SU-DHL-6 (cell line): ENCODE data around the gene SMARCC2.

Source experiments
- H2AFZ ChIP-seq: fragments of 200-600 bp; sonication (generic); 2 replicates; pipeline ENCODE4 v1.6.1; 2014; ENCODE audit warnings: low read depth, mild to moderate bottlenecking, moderate library complexity, mixed read lengths, antibody characterized with exemption, low read length; ENCODE audit not compliant: severe bottlenecking
- H3F3A ChIP-seq: fragments of 200-600 bp; shearing (Covaris generic); 2 replicates; pipeline ENCODE4 v1.6.0; 2016; ENCODE audit warnings: antibody characterized with exemption, mild to moderate bottlenecking; ENCODE audit not compliant: insufficient read depth
- H3K27ac ChIP-seq: fragments of 200-600 bp; sonication (generic); 2 replicates; pipeline ENCODE4 v1.5.1; 2016; ENCODE audit warnings: low read depth, mild to moderate bottlenecking, low read length, moderate library complexity, mixed read lengths
- H3K27me3 ChIP-seq: fragments of 200-600 bp; sonication (generic), shearing (Covaris generic); 2 replicates; pipeline ENCODE4 v1.6.0; 2014; ENCODE audit warnings: mild to moderate bottlenecking, low read length
- H3K36me3 ChIP-seq: fragments of 200-600 bp; sonication (generic); 2 replicates; pipeline ENCODE4 v1.6.1; 2014; ENCODE audit warnings: mild to moderate bottlenecking, low read length, mixed read lengths
- H3K4me2 ChIP-seq: fragments of 300-600, 200-600 bp; shearing (Covaris generic), sonication (generic); 2 replicates; pipeline ENCODE4 v1.6.0; 2014; ENCODE audit warnings: low read length, low read depth, mild to moderate bottlenecking; ENCODE audit not compliant: poor library complexity, severe bottlenecking
- H3K4me3 ChIP-seq: fragments of 200-600 bp; sonication (generic); 2 replicates; pipeline ENCODE4 v1.5.1; 2014; ENCODE audit warnings: antibody characterized with exemption, low read length, mild to moderate bottlenecking, mixed read lengths; ENCODE audit not compliant: insufficient read depth, poor library complexity, severe bottlenecking
- H3K79me2 ChIP-seq: fragments of 200-600 bp; sonication (generic); 2 replicates; pipeline ENCODE4 v1.6.1; 2014; ENCODE audit warnings: mild to moderate bottlenecking, low read length, moderate library complexity; ENCODE audit not compliant: insufficient read depth
- H3K9ac ChIP-seq: fragments of 200-600 bp; sonication (generic); 2 replicates; pipeline ENCODE4 v1.7.0; 2014; ENCODE audit warnings: mild to moderate bottlenecking, low read length
- H3K9me2 ChIP-seq: fragments of 200-600 bp; sonication (generic); replicated peaks from 2 replicates; pipeline ENCODE4 v1.6.1; 2014; ENCODE audit warnings: low read length; ENCODE audit not compliant: insufficient read depth
- H3K9me3 ChIP-seq: fragments of 200-600 bp; sonication (generic); 2 replicates; pipeline ENCODE4 v1.6.1; 2014; ENCODE audit warnings: low read length, mixed read lengths; ENCODE audit not compliant: insufficient read depth
- H4K20me1 ChIP-seq: fragments of 200-600 bp; sonication (generic); 2 replicates; pipeline ENCODE4 v1.6.1; 2014; ENCODE audit warnings: low read depth, mild to moderate bottlenecking, antibody characterized with exemption, low read length, moderate library complexity, mixed read lengths
- CTCF ChIP-seq: fragments of 200-600 bp; sonication (generic); IDR thresholded peaks from one replicate; pipeline ENCODE4 v1.5.1; 2017; ENCODE audit warnings: antibody characterized with exemption, mild to moderate bottlenecking, low read length, moderate library complexity; ENCODE audit not compliant: insufficient read depth, poor library complexity, severe bottlenecking
- EZH2phosphoT487 ChIP-seq: fragments of 200-600 bp; sonication (generic), shearing (Covaris generic); conservative IDR thresholded peaks from 2 replicates; pipeline ENCODE4 v1.6.1; 2018; ENCODE audit warnings: mild to moderate bottlenecking, antibody characterized with exemption, low read length, moderate library complexity, mixed read lengths

Gene SMARCC2

GRCh38 chr12:56151672-56152131, 37.6 kb downstream of the SMARCC2 start:
- no peaks in the 10 kb centered on the region for H3K36me3 ChIP-seq
- peaks cover 14% of the 10 kb centered on the region; the same call in 1 of the 2 replicates for H3F3A ChIP-seq
- H3K9ac ChIP-seq: peak overlapping the region; percentile 77
- no peaks in the 10 kb centered on the region for H3K27me3 ChIP-seq
- no peaks in the 10 kb centered on the region for H3K9me2 ChIP-seq
- peak overlapping the region; percentile 36 for H2AFZ ChIP-seq
- no peak for TF ChIP-seq EZH2phosphoT487
- peak; percentile 23 for TF ChIP-seq CTCF
- no peaks in the 10 kb centered on the region for H3K9me3 ChIP-seq
- H4K20me1 ChIP-seq: no peaks in the 10 kb centered on the region
- H3K27ac ChIP-seq: peak overlapping the region; percentile 85
- H3K4me3 ChIP-seq: peak overlapping the region; percentile 74
- peak overlapping the region; percentile 80 for H3K4me2 ChIP-seq
- peaks cover 6% of the 10 kb centered on the region; the same call in 1 of the 2 replicates for H3K79me2 ChIP-seq

- Histone ChIP-seq H3K9me3 (no peaks in the 10 kb centered on the region), H3F3A (peaks cover 21% of the 10 kb centered on the region; the same call in 1 of the 2 replicates), H3K9me2 (no peaks in the 10 kb centered on the region), H3K79me2 (peaks cover 6% of the 10 kb centered on the region; the same call in 1 of the 2 replicates), H3K9ac (no peak overlapping the region), H2AFZ (no peak overlapping the region), H3K36me3 (no peaks in the 10 kb centered on the region), H3K4me3 (no peak overlapping the region), H4K20me1 (no peaks in the 10 kb centered on the region), H3K27me3 (no peaks in the 10 kb centered on the region), H3K27ac (no peak overlapping the region), H3K4me2 (peak overlapping the region; percentile 80)
- TF ChIP-seq EZH2phosphoT487 (no peak), CTCF (no peak)
Observed at GRCh38 chr12:56150563-56150962, 38.7 kb downstream of the SMARCC2 start.

- H4K20me1 ChIP-seq: no peaks in the 10 kb centered on the region
- H3K9me2 ChIP-seq: no peaks in the 10 kb centered on the region
- H3K27ac ChIP-seq: no peak overlapping the region
- peaks cover 13% of the 10 kb centered on the region; the same call in 1 of the 2 replicates for H3F3A ChIP-seq
- TF ChIP-seq CTCF (no peak), EZH2phosphoT487 (no peak)
- no peaks in the 10 kb centered on the region for H3K79me2 ChIP-seq
- H3K36me3 ChIP-seq: no peaks in the 10 kb centered on the region
- H3K9ac ChIP-seq: no peak overlapping the region
- H3K4me3 ChIP-seq: no peak overlapping the region
- H3K9me3 ChIP-seq: no peaks in the 10 kb centered on the region
- no peak overlapping the region for H3K4me2 ChIP-seq
- H3K27me3 ChIP-seq: no peaks in the 10 kb centered on the region
- H2AFZ ChIP-seq: no peak overlapping the region
Observed at GRCh38 chr12:56146492-56147460, 42.5 kb downstream of the SMARCC2 start.
